Measurements from ENCODE around the gene MICALL1.
"Not testable (repeated sequence)": the region's sequence is repeated elsewhere in the genome, so short reads cannot be mapped to it uniquely, and the experiment has no call there.

The MICALL1 gene

GRCh38 chr22:37951305-37951704, 45.2 kb downstream of the MICALL1 start:
- TF ChIP-seq CTCF (conservative IDR thresholded peaks at IDR 0.05; ENCODE audit: low read depth, low read length), result no peak
- Histone ChIP-seq H4K20me1 (ENCODE audit: insufficient read depth) (no peaks in the 10 kb centered on the region), H3K27ac (no peak overlapping the region), H3K79me2 (ENCODE audit: insufficient read depth, low read depth) (peaks cover 21% of the 10 kb centered on the region), H3K9ac (no peak overlapping the region), H3K36me3 (ENCODE audit: insufficient read depth) (no peaks in the 10 kb centered on the region; the same call in 1 of the 2 replicates), H2AFZ (ENCODE audit: low read depth) (no peak overlapping the region), H3K4me3 (IDR thresholded peaks at IDR 0.05; ENCODE audit: insufficient read depth, low read depth, low read length) (no peak overlapping the region), H3K4me2 (no peak overlapping the region), H3K4me1 (ENCODE audit: low read depth, poor library complexity, severe bottlenecking) (peaks cover 12% of the 10 kb centered on the region), H3K27me3 (ENCODE audit: insufficient read depth, low read depth) (no peaks in the 10 kb centered on the region; the same call in 1 of the 2 replicates)

GRCh38 chr22:37952629-37953028, 46.5 kb downstream of the MICALL1 start:
- not testable (repeated sequence) for H3K36me3 ChIP-seq (ENCODE audit: insufficient read depth); H4K20me1 ChIP-seq (ENCODE audit: insufficient read depth); H3K27ac ChIP-seq; H3K27me3 ChIP-seq (ENCODE audit: insufficient read depth, low read depth); H3K4me3 ChIP-seq (IDR thresholded peaks at IDR 0.05; ENCODE audit: insufficient read depth, low read depth, low read length); H3K9ac ChIP-seq
- Histone ChIP-seq H2AFZ (ENCODE audit: low read depth) (peak overlapping the region; percentile 87; the same call in 1 of the 2 replicates), H3K4me1 (ENCODE audit: low read depth, poor library complexity, severe bottlenecking) (peaks cover 12% of the 10 kb centered on the region), H3K4me2 (peak overlapping the region; percentile 95), H3K79me2 (ENCODE audit: insufficient read depth, low read depth) (peaks cover 21% of the 10 kb centered on the region)

GRCh38 chr22:37953062-37953436, 47.0 kb downstream of the MICALL1 start:
- Histone ChIP-seq H3K9ac (no peak overlapping the region), H3K27ac (no peak overlapping the region), H3K36me3 (ENCODE audit: insufficient read depth) (no peaks in the 10 kb centered on the region; the same call in 1 of the 2 replicates), H3K79me2 (ENCODE audit: insufficient read depth, low read depth) (peaks cover 21% of the 10 kb centered on the region), H3K4me2 (peak overlapping the region; percentile 95), H3K4me1 (ENCODE audit: low read depth, poor library complexity, severe bottlenecking) (peaks cover 12% of the 10 kb centered on the region), H4K20me1 (ENCODE audit: insufficient read depth) (no peaks in the 10 kb centered on the region), H3K27me3 (ENCODE audit: insufficient read depth, low read depth) (no peaks in the 10 kb centered on the region; the same call in 1 of the 2 replicates), H3K4me3 (IDR thresholded peaks at IDR 0.05; ENCODE audit: insufficient read depth, low read depth, low read length) (no peak overlapping the region), H2AFZ (ENCODE audit: low read depth) (peak overlapping the region; percentile 87)
- no peak for TF ChIP-seq CTCF (conservative IDR thresholded peaks at IDR 0.05; ENCODE audit: low read depth, low read length)

- Histone ChIP-seq H3K36me3 (ENCODE audit: insufficient read depth) (no peaks in the 10 kb centered on the region; the same call in 1 of the 2 replicates), H3K4me3 (IDR thresholded peaks at IDR 0.05; ENCODE audit: insufficient read depth, low read depth, low read length) (no peak within 1 kb of the TSS), H3K27ac (no peak within 1 kb of the TSS), H3K9ac (peak within 1 kb of the TSS; percentile 72), H3K27me3 (ENCODE audit: insufficient read depth, low read depth) (no peaks in the 10 kb centered on the region; the same call in 1 of the 2 replicates), H2AFZ (ENCODE audit: low read depth) (peak within 1 kb of the TSS; percentile 87), H3K79me2 (ENCODE audit: insufficient read depth, low read depth) (peaks cover 21% of the 10 kb centered on the region), H3K4me1 (ENCODE audit: low read depth, poor library complexity, severe bottlenecking) (peaks cover 12% of the 10 kb centered on the region), H4K20me1 (ENCODE audit: insufficient read depth) (no peaks in the 10 kb centered on the region), H3K4me2 (peak within 1 kb of the TSS; percentile 95)
- no peak for TF ChIP-seq CTCF (conservative IDR thresholded peaks at IDR 0.05; ENCODE audit: low read depth, low read length)
These were observed 47.5 kb downstream of the MICALL1 start, which contains the start of the genes C22orf23 and POLR2F for GRCh38 chr22:37953437-37954179. Gene C22orf23, minus strand, starts transcription at chr22:37953601. Its CDS starts 452 bp downstream, at chr22:37953149. Gene POLR2F, plus strand, starts transcription at chr22:37953699. Its CDS starts 89 bp downstream, at chr22:37953788.

- H4K20me1 ChIP-seq (ENCODE audit: insufficient read depth), result no peaks in the 10 kb centered on the region
- no peaks in the 10 kb centered on the region; the same call in 1 of the 2 replicates for H3K27me3 ChIP-seq (ENCODE audit: insufficient read depth, low read depth)
- H3K36me3 ChIP-seq (ENCODE audit: insufficient read depth), result no peaks in the 10 kb centered on the region; the same call in 1 of the 2 replicates
- H3K79me2 ChIP-seq (ENCODE audit: insufficient read depth, low read depth), result peaks cover 21% of the 10 kb centered on the region
- TF ChIP-seq CTCF (conservative IDR thresholded peaks at IDR 0.05; ENCODE audit: low read depth, low read length), result no peak
- H3K27ac ChIP-seq, result no peak overlapping the region
- H3K4me2 ChIP-seq, result peak overlapping the region; percentile 95
- peak overlapping the region; percentile 72; the same call in 1 of the 2 replicates for H3K9ac ChIP-seq
- H2AFZ ChIP-seq (ENCODE audit: low read depth), result no peak overlapping the region
- peaks cover 12% of the 10 kb centered on the region for H3K4me1 ChIP-seq (ENCODE audit: low read depth, poor library complexity, severe bottlenecking)
- H3K4me3 ChIP-seq (IDR thresholded peaks at IDR 0.05; ENCODE audit: insufficient read depth, low read depth, low read length), result no peak overlapping the region
These were observed 48.6 kb downstream of the MICALL1 start for GRCh38 chr22:37954686-37955085.

- not testable (repeated sequence) for H2AFZ ChIP-seq (ENCODE audit: low read depth); H3K4me2 ChIP-seq
- peaks cover 21% of the 10 kb centered on the region for H3K79me2 ChIP-seq (ENCODE audit: insufficient read depth, low read depth)
These were observed 49.8 kb downstream of the MICALL1 start for GRCh38 chr22:37955825-37956397.

More at GRCh38 chr22:37955825-37956397, 49.8 kb downstream of the MICALL1 start:
- not testable (repeated sequence) for H3K27me3 ChIP-seq (ENCODE audit: insufficient read depth, low read depth); H3K27ac ChIP-seq; H3K9ac ChIP-seq; H3K4me3 ChIP-seq (IDR thresholded peaks at IDR 0.05; ENCODE audit: insufficient read depth, low read depth, low read length); H3K36me3 ChIP-seq (ENCODE audit: insufficient read depth); H4K20me1 ChIP-seq (ENCODE audit: insufficient read depth)
- peaks cover 12% of the 10 kb centered on the region for H3K4me1 ChIP-seq (ENCODE audit: low read depth, poor library complexity, severe bottlenecking)

Data from KMS-11 (cell line).